ENCODE measurements around the gene TFDP2. TPM values are rescaled to one million over a fixed set of nuclear protein-coding genes. Genes with fewer than 3 reads are reported as not detected.
"Not testable (repeated sequence)": the region's sequence is repeated elsewhere in the genome, so short reads cannot be mapped to it uniquely, and the experiment has no call there.

Gene TFDP2
- total RNA-seq, 4 donors from 2014 or later: 41.9 to 134 (median 47.3) TPM

GRCh38 chr3:142086581-142087090 lies 62.7 kb downstream of the TFDP2 start:
- 87% methylated on average over 2 of the region's 2 CpGs for WGBS
- no peak overlapping the region for H3K4me3 ChIP-seq
- H3K27ac ChIP-seq (replicated peaks in 1 of 4): no peak overlapping the region
- H3K27me3 ChIP-seq: no peaks in the 10 kb centered on the region
- H3K9me3 ChIP-seq: peaks cover 0 to 13% (median 0%) of the 10 kb centered on the region in 4 donors
- H3K36me3 ChIP-seq: no peaks in the 10 kb centered on the region
- no peak for DNase-seq (ENCODE audit: extremely low spot score)
- no peak for TF ChIP-seq CTCF (IDR thresholded peaks at IDR 0.05)
- no peak for TF ChIP-seq POLR2A (IDR thresholded peaks at IDR 0.05; ENCODE audit: low read depth)
- TF ChIP-seq POLR2AphosphoS5 (IDR thresholded peaks at IDR 0.05): no peak
- TF ChIP-seq EP300 (IDR thresholded peaks at IDR 0.05): no peak
- intact Hi-C loops (cut with DNase I): no loop called here
- H3K4me1 ChIP-seq: no peaks in the 10 kb centered on the region

GRCh38 chr3:142081178-142081577 lies 68.2 kb downstream of the TFDP2 start:
- no peak overlapping the region for H3K4me3 ChIP-seq
- TF ChIP-seq CTCF (IDR thresholded peaks at IDR 0.05) (no peak), POLR2AphosphoS5 (IDR thresholded peaks at IDR 0.05) (no peak), POLR2A (IDR thresholded peaks at IDR 0.05; ENCODE audit: low read depth) (no peak), EP300 (IDR thresholded peaks at IDR 0.05) (no peak)
- intact Hi-C loops (cut with DNase I): no loop called here

GRCh38 chr3:142077859-142078500 lies 71.4 kb downstream of the TFDP2 start:
- no peak overlapping the region for H3K27ac ChIP-seq (replicated peaks in 1 of 4)
- peaks cover 0 to 3% (median 0%) of the 10 kb centered on the region in 4 donors for H3K9me3 ChIP-seq
- no peaks in the 10 kb centered on the region for H3K27me3 ChIP-seq
- TF ChIP-seq EP300 (IDR thresholded peaks at IDR 0.05) (no peak), POLR2A (IDR thresholded peaks at IDR 0.05; ENCODE audit: low read depth) (no peak), CTCF (IDR thresholded peaks at IDR 0.05) (no peak), POLR2AphosphoS5 (IDR thresholded peaks at IDR 0.05) (no peak)
- 100% methylated on average over 4 of the region's 4 CpGs for WGBS
- no peak for DNase-seq (ENCODE audit: extremely low spot score)
- intact Hi-C loops (cut with DNase I): no loop called here
- peaks cover 0 to 10% (median 0%) of the 10 kb centered on the region in 4 donors for H3K36me3 ChIP-seq
- no peaks in the 10 kb centered on the region for H3K4me1 ChIP-seq
- no peak overlapping the region for H3K4me3 ChIP-seq

More at GRCh38 chr3:142081178-142081577, 68.2 kb downstream of the TFDP2 start:
- Histone ChIP-seq H3K9me3 (peaks cover 0 to 16% (median 0%) of the 10 kb centered on the region in 4 donors), H3K27me3 (no peaks in the 10 kb centered on the region), H3K27ac (replicated peaks in 1 of 4) (no peak overlapping the region), H3K4me1 (no peaks in the 10 kb centered on the region), H3K36me3 (peaks cover 0 to 10% (median 0%) of the 10 kb centered on the region in 4 donors)
- no peak for DNase-seq (ENCODE audit: extremely low spot score)

GRCh38 chr3:142077155-142077858 lies 72.0 kb downstream of the TFDP2 start:
- 100% methylated on average over 4 of the region's 4 CpGs for WGBS
- H3K36me3 ChIP-seq: peaks cover 0 to 10% (median 0%) of the 10 kb centered on the region in 4 donors

GRCh38 chr3:142075656-142076055 lies 73.7 kb downstream of the TFDP2 start:
- DNase-seq (ENCODE audit: extremely low spot score); H3K9me3 ChIP-seq; intact Hi-C loops (cut with DNase I); H3K27ac ChIP-seq (replicated peaks in 1 of 4); H3K4me3 ChIP-seq; H3K27me3 ChIP-seq; H3K4me1 ChIP-seq: not testable (repeated sequence)
- 98% methylated on average over 4 of the region's 4 CpGs for WGBS
- peaks cover 0 to 10% (median 0%) of the 10 kb centered on the region in 4 donors for H3K36me3 ChIP-seq

More at GRCh38 chr3:142077155-142077858, 72.0 kb downstream of the TFDP2 start:
- TF ChIP-seq CTCF (IDR thresholded peaks at IDR 0.05): no peak
- no peak for TF ChIP-seq EP300 (IDR thresholded peaks at IDR 0.05)
- no peak for TF ChIP-seq POLR2AphosphoS5 (IDR thresholded peaks at IDR 0.05)
- TF ChIP-seq POLR2A (IDR thresholded peaks at IDR 0.05; ENCODE audit: low read depth): no peak
- Histone ChIP-seq H3K27ac (replicated peaks in 1 of 4) (no peak overlapping the region), H3K9me3 (peaks cover 0 to 3% (median 0%) of the 10 kb centered on the region in 4 donors), H3K27me3 (no peaks in the 10 kb centered on the region), H3K4me1 (no peaks in the 10 kb centered on the region), H3K4me3 (no peak overlapping the region)
- DNase-seq (ENCODE audit: extremely low spot score): no peak
- intact Hi-C loops (cut with DNase I): no loop called here

All from esophagus muscularis mucosa (tissue), 4 donors.